PFSK-1 (cell line): ENCODE measurements around the gene LAMA4.

Experiments used
- POLR2AphosphoS5 ChIP-seq: IDR thresholded peaks from 2 replicates; pipeline ENCODE4 v1.6.1; 2012; ENCODE audit warnings: low read depth, mild to moderate bottlenecking, control low read depth, low read length, moderate library complexity
- REST ChIP-seq, 2 experiments: IDR thresholded peaks; 2 replicates each; pipeline versions ENCODE4 v1.6.1 to v1.8.0; 2011 to 2012; ENCODE audit warnings: low read depth in 2 of 2, low read length in 2 of 2, control low read depth in 1 of 2, inconsistent platforms in 1 of 2, mild to moderate bottlenecking in 1 of 2, moderate library complexity in 1 of 2; ENCODE audit not compliant: insufficient read depth in 1 of 2
- SIN3A ChIP-seq: IDR thresholded peaks from 2 replicates; pipeline ENCODE4 v1.6.1; 2012; ENCODE audit warnings: mild to moderate bottlenecking, low read length, moderate library complexity, borderline replicate concordance; ENCODE audit not compliant: insufficient read depth

- TF ChIP-seq POLR2AphosphoS5 (no peak), SIN3A (no peak), REST (IDR thresholded peaks at IDR 0.05; ENCODE audit: insufficient read depth in 1 of 2, low read depth in 2 of 2, low read length in 2 of 2) (no peak)
Observed at GRCh38 chr6:112224088-112224487, 30.3 kb downstream of the LAMA4 start.
